CD4-positive, alpha-beta T cell (primary cell): ENCODE measurements around the gene GALNT7. TPM values are rescaled to one million over a fixed set of nuclear protein-coding genes. Genes with fewer than 3 reads are reported as not detected.

Source experiments
- ATAC-seq: fragments of 200-7000 bp; cut with Tn5 transposase; one replicate; pipeline ENCODE4 v1.10.0; 2022; ENCODE audit warnings: mild to moderate bottlenecking; ENCODE audit not compliant: poor library complexity
- CTCF ChIA-PET: fragments of 350-600 bp; sonication (Branson Sonifier 250); formaldehyde crosslinking; loops from one replicate; lab custom pipeline; 2021; ENCODE audit warnings: antibody characterized with exemption, inconsistent platforms; lab: Charles Lee
- POLR2A ChIA-PET: fragments of 350-600 bp; sonication (Branson Sonifier 250); formaldehyde crosslinking; loops from one replicate; lab custom pipeline; 2021; ENCODE audit warnings: antibody characterized with exemption, inconsistent platforms; lab: Charles Lee
- DNase-seq, 14 experiments: peaks; one replicate each; pipeline ENCODE4 v3.0.0-alpha.2; 2013 to 2020; ENCODE audit warnings: mixed read lengths in 2 of 14
- H3K27ac ChIP-seq, 2 donors: one replicate each; pipeline versions ENCODE4 v1.5.1 to v1.7.0; 2013; ENCODE audit warnings: low read length in 2 of 2, low read depth in 1 of 2, mild to moderate bottlenecking in 1 of 2
- H3K27me3 ChIP-seq, 2 experiments: 1 replicate in 1 of 2; 2 replicates in 1 of 2; pipeline versions ENCODE4 v1.6.1 to v1.7.0; 2013; ENCODE audit warnings: low read length in 2 of 2, control low read depth in 1 of 2, mild to moderate bottlenecking in 1 of 2, moderate library complexity in 1 of 2; ENCODE audit not compliant: insufficient read depth in 2 of 2, control insufficient read depth in 1 of 2
- H3K36me3 ChIP-seq: one replicate; pipeline ENCODE4 v1.6.1; 2013; ENCODE audit warnings: low read length, control low read depth; ENCODE audit not compliant: insufficient read depth
- H3K4me1 ChIP-seq: one replicate; pipeline ENCODE4 v1.6.1; 2013; ENCODE audit warnings: low read length, control low read depth; ENCODE audit not compliant: insufficient read depth
- H3K4me3 ChIP-seq: one replicate; pipeline ENCODE4 v1.5.1; 2013; ENCODE audit warnings: mild to moderate bottlenecking, low read length, moderate library complexity
- H3K9me3 ChIP-seq, 2 experiments: 1 replicate in 1 of 2; 2 replicates in 1 of 2; pipeline versions ENCODE4 v1.6.1 to v1.7.0; 2013; ENCODE audit warnings: low read length in 2 of 2, mild to moderate bottlenecking in 2 of 2, control low read depth in 1 of 2, moderate library complexity in 1 of 2; ENCODE audit not compliant: control insufficient read depth in 1 of 2, insufficient read depth in 1 of 2
- H3K27ac Mint-ChIP-seq: one replicate; pipeline ENCODE4 v1.8.0; 2020; ENCODE audit warnings: mixed read lengths
- H3K27me3 Mint-ChIP-seq: one replicate; pipeline ENCODE4 v1.8.0; 2021; ENCODE audit warnings: mixed read lengths
- H3K36me3 Mint-ChIP-seq: one replicate; pipeline ENCODE4 v1.8.0; 2021; ENCODE audit warnings: low read depth, mixed read lengths
- H3K4me1 Mint-ChIP-seq: one replicate; pipeline ENCODE4 v1.8.0; 2021; ENCODE audit warnings: low read depth, mixed read lengths
- H3K4me3 Mint-ChIP-seq: one replicate; pipeline ENCODE4 v1.8.0; 2020; ENCODE audit warnings: mild to moderate bottlenecking, mixed read lengths
- H3K9me3 Mint-ChIP-seq: one replicate; pipeline ENCODE4 v1.8.0; 2020; ENCODE audit warnings: mixed read lengths
- intact Hi-C, 2 experiments: fragments of 100-400 bp; cut with DNase I in 1 of 2; cut with micrococcal nuclease in 1 of 2; formaldehyde crosslinking; loops; one replicate each; pipeline versions ENCODE4 v1.15.1 to v1.9.0; 2023 to 2025; cut with DNase I, micrococcal nuclease
- total RNA-seq, 174 experiments: library from RNA in 2 of 174; stranded (reverse) in 2 of 174; gene quantifications; one replicate each; pipeline ENCODE4 v1.2.3 and lab custom pipeline; 2021 to 2026
- TF ChIP-seq, protein P1 (sequence below): fragments of 200-600 bp; IDR thresholded peaks from one replicate; pipeline ENCODE4 v1.8.0; 2022; ENCODE audit warnings: antibody characterized with exemption, mild to moderate bottlenecking

GALNT7 gene
- total RNA-seq, 2 experiments from 2014 or later, result 4.6 to 4.8 TPM

DNA sequence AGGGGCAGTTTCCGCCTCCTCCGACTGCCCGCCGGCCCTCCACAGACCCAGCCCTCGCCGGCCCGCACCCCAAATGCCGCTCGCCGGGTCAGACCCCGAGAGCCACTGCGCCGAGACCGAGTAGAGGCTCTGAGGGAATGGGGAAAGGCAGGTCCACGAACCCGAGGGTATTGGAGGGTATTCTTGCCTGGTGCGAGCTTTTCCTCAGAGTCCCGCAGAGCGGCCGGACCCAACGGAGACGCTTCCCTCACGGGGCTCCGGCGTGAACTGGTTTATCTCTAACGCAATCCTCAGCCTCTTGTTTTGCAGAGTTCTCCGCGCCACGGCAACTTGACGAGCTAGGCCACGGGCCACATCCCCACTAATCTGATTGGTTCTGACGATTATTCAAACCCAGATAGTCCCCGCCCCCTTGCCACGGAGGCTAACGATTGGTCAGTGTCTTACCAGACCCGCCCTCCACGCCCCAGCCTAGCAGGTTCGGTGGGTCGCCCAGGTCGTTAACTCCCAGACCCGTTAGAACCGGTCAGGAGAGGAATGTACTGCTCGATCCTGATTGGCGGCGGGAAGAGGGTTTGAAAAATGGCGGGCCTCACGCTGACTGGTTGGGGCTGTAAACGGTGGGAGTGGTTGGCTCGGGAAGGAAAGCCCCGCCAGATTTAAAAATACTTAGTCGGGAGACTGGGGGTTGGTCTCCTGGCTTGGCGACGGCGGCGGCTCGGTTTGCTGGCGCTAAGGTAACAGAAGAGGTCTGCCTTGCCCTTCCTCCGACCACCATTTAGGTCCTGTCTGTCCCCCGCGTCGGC is 165.7 kb downstream of the GALNT7 start, which contains the start of gene HMGB2:
HMGB2 (minus strand) TSS at position 274 of the 806 bp plus-strand sequence. CDS start 709 bp downstream, outside the sequence.
- H3K4me1 ChIP-seq, result peaks cover 16% of the 10 kb centered on the region
- Mint-ChIP-seq H3K36me3 (peaks cover 42% of the 10 kb centered on the region), H3K9me3 (no peaks in the 10 kb centered on the region), H3K27me3 (peaks cover 13% of the 10 kb centered on the region), H3K4me3 (peak within 1 kb of the TSS; percentile 98), H3K27ac (peak within 1 kb of the TSS; percentile 96), H3K4me1 (peaks cover 37% of the 10 kb centered on the region)
- CTCF ChIA-PET, result interaction anchor here (0.8 to 1.1 kb wide), 2 partner anchors 35 to 38 kb away, joined by 3 to 4 read pairs; no protein-coding TSS in a partner anchor
- ATAC-seq, result peak; percentile 92
- peak; percentile 99 to 100 (median 100) for DNase-seq
- H3K4me3 ChIP-seq, result peak within 1 kb of the TSS; percentile 88
- no peaks in the 10 kb centered on the region for H3K27me3 ChIP-seq
- intact Hi-C loops, result loop anchor here (1.0 to 10.0 kb wide), 4 partner anchors 36 to 951 kb away; partner anchors contain the start of genes CEP44 (in 2 of the 2), FBXO8 (in 2 of the 2), GALNT7 (in 1 of the 2) and SAP30 (in 1 of the 2)
- POLR2A ChIA-PET, result interaction anchor here (0.6 to 6.8 kb wide), 33 partner anchors 9 to 950 kb away, joined by 3 to 373 read pairs (median 5); partner anchors contain the start of genes CEP44, FBXO8, GALNT7 and SAP30
- no peaks in the 10 kb centered on the region for H3K9me3 ChIP-seq
- peak within 1 kb of the TSS; percentile 78 to 93 for H3K27ac ChIP-seq
- peaks cover 15% of the 10 kb centered on the region for H3K36me3 ChIP-seq
- TF ChIP-seq, protein P1, sequence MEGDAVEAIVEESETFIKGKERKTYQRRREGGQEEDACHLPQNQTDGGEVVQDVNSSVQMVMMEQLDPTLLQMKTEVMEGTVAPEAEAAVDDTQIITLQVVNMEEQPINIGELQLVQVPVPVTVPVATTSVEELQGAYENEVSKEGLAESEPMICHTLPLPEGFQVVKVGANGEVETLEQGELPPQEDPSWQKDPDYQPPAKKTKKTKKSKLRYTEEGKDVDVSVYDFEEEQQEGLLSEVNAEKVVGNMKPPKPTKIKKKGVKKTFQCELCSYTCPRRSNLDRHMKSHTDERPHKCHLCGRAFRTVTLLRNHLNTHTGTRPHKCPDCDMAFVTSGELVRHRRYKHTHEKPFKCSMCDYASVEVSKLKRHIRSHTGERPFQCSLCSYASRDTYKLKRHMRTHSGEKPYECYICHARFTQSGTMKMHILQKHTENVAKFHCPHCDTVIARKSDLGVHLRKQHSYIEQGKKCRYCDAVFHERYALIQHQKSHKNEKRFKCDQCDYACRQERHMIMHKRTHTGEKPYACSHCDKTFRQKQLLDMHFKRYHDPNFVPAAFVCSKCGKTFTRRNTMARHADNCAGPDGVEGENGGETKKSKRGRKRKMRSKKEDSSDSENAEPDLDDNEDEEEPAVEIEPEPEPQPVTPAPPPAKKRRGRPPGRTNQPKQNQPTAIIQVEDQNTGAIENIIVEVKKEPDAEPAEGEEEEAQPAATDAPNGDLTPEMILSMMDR, result no peak

DNA sequence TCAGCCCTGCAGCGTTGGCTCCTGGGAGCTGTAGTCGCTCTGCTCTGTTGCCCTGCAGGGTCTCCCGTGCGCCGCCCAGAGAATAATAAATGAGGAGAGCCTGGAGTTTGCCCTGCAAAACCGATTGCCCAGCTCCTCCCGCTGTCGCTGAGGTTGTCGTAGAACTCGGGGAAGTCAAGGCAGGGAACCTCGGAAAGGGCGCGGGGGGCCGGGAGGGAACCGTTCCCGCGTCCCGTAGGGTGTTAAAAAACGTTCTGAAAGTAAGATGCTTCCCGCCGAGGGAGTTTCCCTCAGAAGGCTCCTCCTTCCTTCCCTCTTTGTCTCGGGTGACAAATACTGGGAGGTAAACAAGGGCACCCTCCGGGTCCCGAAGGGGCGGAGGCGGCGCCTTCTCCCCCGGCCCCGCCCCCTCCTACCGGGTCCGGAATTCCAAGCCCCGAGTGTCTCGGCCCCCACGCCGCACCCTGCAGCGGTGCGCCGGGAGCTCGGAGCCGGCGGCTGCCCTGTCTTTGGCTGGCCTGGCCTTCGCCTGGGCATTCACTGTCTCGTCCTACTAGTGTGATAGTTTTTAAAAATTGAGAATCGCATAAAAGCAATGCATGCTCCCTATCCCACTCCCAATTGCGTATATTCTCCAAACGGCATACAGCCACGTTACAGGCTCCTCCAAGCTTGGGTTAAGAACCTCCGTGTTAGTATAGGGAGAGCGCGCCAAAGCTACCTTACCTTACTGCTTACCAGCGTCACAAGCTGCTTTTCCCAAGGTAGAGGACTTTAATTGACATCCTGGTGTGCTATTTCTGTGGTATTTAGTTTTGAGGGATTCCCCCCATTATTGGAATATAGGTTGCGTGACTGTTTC is 166.5 kb downstream of the GALNT7 start:
- Mint-ChIP-seq H3K36me3 (peaks cover 36% of the 10 kb centered on the region), H3K27me3 (peaks cover 13% of the 10 kb centered on the region), H3K4me1 (peaks cover 37% of the 10 kb centered on the region), H3K27ac (peak overlapping the region; percentile 96), H3K9me3 (no peaks in the 10 kb centered on the region), H3K4me3 (peak overlapping the region; percentile 97)
- no peaks in the 10 kb centered on the region for H3K27me3 ChIP-seq
- peaks cover 16% of the 10 kb centered on the region for H3K4me1 ChIP-seq
- TF ChIP-seq, protein P1, result no peak
- DNase-seq (peak in 6 of 14 experiments; percentile 1 to 66 (median 35)), ATAC-seq (peak; percentile 13)
- H3K27ac ChIP-seq, result no peak overlapping the region
- H3K4me3 ChIP-seq, result peak overlapping the region; percentile 88
- no peaks in the 10 kb centered on the region for H3K9me3 ChIP-seq
- POLR2A ChIA-PET, result interaction anchor here (0.6 to 6.8 kb wide), 27 partner anchors 10 to 949 kb away, joined by 3 to 373 read pairs (median 5); partner anchors contain the start of genes CEP44, FBXO8, GALNT7 and SAP30
- intact Hi-C loops, result loop anchor here (1.0 to 10.0 kb wide), 4 partner anchors 35 to 950 kb away; partner anchors contain the start of genes CEP44 (in 2 of the 2), FBXO8 (in 2 of the 2), GALNT7 (in 1 of the 2) and SAP30 (in 1 of the 2)
- CTCF ChIA-PET, result interaction anchor here (0.8 to 1.1 kb wide), 2 partner anchors 35 to 37 kb away, joined by 3 to 4 read pairs; no protein-coding TSS in a partner anchor
- H3K36me3 ChIP-seq, result peaks cover 10% of the 10 kb centered on the region
